ENCODE measurements around the gene KRT86. TPM values are rescaled to one million over a fixed set of nuclear protein-coding genes. Genes with fewer than 3 reads are reported as not detected.

The KRT86 gene
- total and polyA plus RNA-seq, 10 donors: 0.08 to 0.26 (median 0.13) TPM; not detected in 6

DNA sequence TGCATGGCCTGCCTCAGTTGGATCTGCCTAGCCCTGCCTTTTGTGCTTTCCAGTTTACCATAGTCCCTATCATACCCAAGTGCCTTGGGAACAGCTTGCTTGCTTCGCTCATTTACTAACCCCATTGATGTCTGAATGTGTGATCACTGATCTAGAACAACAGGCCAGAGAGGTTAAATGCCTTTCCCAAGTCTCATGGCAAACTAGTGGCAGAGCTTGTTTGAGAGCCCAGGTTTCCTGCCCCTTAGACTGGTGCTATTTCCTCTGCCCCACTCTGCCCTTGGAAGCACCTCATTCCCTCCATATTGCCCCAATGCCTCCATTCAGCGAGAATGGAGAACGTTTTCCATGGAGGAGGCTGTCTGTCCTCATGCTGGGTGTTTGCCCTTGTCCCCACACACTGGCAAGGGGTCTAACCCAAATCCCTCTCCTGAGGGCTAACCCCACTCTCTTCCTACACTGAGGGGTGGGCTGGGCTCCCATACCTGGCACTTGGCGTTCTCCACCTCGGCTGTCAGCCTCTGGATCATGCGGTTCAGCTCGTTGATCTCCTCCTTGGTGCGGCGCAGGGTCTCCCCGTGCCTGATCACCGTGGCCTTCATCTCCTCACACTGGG lies 21.6 kb upstream of the KRT86 start:
- intact Hi-C loops (cut with DNase I; ENCODE audit: low total_unique reads): no loop called here
- Histone ChIP-seq H3K4me1 (peaks cover 0 to 5% (median 0%) of the 10 kb centered on the region in 6 donors), H3K27me3 (replicated peaks in 1 of 7) (peaks cover 0 to 91% (median 25%) of the 10 kb centered on the region in 7 donors), H3K36me3 (no peaks in the 10 kb centered on the region), H3K27ac (no peak overlapping the region), H3K4me3 (no peak overlapping the region), H3K9me3 (no peaks in the 10 kb centered on the region)
- TF ChIP-seq POLR2A (IDR thresholded peaks at IDR 0.05) (no peak), POLR2AphosphoS5 (IDR thresholded peaks at IDR 0.05) (no peak), CTCF (IDR thresholded peaks at IDR 0.05 in 8 of 11, conservative IDR thresholded peaks at IDR 0.05 in 3 of 11) (no peak)
- 89 to 94% (median 91%) methylated on average over 11 of the region's 11 CpGs for WGBS, 5 donors
- peak; percentile 52 for DNase-seq

- TF ChIP-seq POLR2A (IDR thresholded peaks at IDR 0.05): no peak
- WGBS, 5 donors: 82 to 97% (median 87%) methylated on average over 13 to 14 of the region's 14 CpGs
- H3K27me3 ChIP-seq (replicated peaks in 1 of 7): peaks cover 0 to 91% (median 32%) of the 10 kb centered on the region in 7 donors
- H3K27ac ChIP-seq: no peak overlapping the region
- intact Hi-C loops (cut with DNase I; ENCODE audit: low total_unique reads): no loop called here
- H3K9me3 ChIP-seq: no peaks in the 10 kb centered on the region
- H3K36me3 ChIP-seq: no peaks in the 10 kb centered on the region
- peak; percentile 51 for DNase-seq
- H3K4me3 ChIP-seq: no peak overlapping the region
- H3K4me1 ChIP-seq: peaks cover 0 to 13% (median 5%) of the 10 kb centered on the region in 6 donors
Measured at GRCh38 chr12:52253391-52254179, 20.9 kb upstream of the KRT86 start.

- no peak overlapping the region for H3K27ac ChIP-seq
- no peak overlapping the region for H3K4me3 ChIP-seq
- H3K36me3 ChIP-seq: no peaks in the 10 kb centered on the region
- WGBS, 5 donors: 79 to 88% (median 87%) methylated on average over 10 of the region's 10 CpGs
- DNase-seq: peak; percentile 29
- TF ChIP-seq POLR2A (IDR thresholded peaks at IDR 0.05) (no peak), POLR2AphosphoS5 (IDR thresholded peaks at IDR 0.05) (no peak)
- intact Hi-C loops (cut with DNase I; ENCODE audit: low total_unique reads): no loop called here
- H3K9me3 ChIP-seq: no peaks in the 10 kb centered on the region
- peaks cover 0 to 91% (median 36%) of the 10 kb centered on the region in 7 donors for H3K27me3 ChIP-seq (replicated peaks in 1 of 7)
- peaks cover 0 to 21% (median 11%) of the 10 kb centered on the region in 6 donors for H3K4me1 ChIP-seq
Measured at GRCh38 chr12:52254180-52254964, 20.1 kb upstream of the KRT86 start.

DNA sequence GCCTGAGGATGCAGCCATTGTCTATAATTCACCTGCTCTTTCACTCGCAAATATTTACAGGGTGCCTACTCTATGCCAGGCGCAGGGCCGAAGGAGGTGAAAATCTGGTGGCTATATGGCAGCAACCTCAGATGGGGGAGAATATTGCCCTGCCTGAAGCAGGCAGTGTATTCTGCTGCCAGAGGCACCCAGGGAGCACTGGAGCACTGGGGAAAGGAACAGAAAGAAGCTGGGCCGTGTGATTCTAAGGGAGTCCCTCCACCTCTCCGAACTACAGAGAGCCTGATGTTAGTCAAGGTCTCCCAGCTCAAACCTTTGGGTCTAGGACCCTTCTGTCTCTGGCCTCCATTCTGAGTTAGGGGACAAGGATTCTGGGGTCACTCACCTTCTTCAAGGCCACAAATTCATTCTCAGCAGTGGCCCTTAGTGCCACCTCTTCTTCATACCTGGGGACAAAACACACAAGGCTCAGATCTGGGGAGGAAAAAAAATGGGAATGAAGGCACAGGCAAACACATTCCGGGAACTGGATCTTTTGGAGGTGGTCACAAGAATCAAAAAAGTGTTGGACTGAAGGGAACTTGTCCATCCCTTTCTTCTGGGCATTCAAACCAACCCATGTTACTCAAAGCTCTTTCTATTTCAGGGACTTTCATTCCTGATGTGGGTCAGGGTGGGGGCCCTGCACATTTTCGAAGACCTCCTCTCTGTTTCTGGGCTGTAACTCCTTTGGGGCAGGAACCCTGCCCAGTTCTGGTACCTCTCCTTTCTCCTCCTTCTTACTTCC lies 19.3 kb upstream of the KRT86 start:
- peak; percentile 30 for DNase-seq

More for the DNA sequence above, 19.3 kb upstream of the KRT86 start:
- TF ChIP-seq CTCF (IDR thresholded peaks at IDR 0.05 in 8 of 11, conservative IDR thresholded peaks at IDR 0.05 in 3 of 11): no peak
- no peak for TF ChIP-seq POLR2AphosphoS5 (IDR thresholded peaks at IDR 0.05)
- TF ChIP-seq POLR2A (IDR thresholded peaks at IDR 0.05): no peak
- WGBS, 5 donors: 66 to 87% (median 75%) methylated on average over 7 of the region's 7 CpGs
- peaks cover 0 to 91% (median 33%) of the 10 kb centered on the region in 7 donors for H3K27me3 ChIP-seq (replicated peaks in 1 of 7)
- no peak overlapping the region for H3K4me3 ChIP-seq
- no peaks in the 10 kb centered on the region for H3K36me3 ChIP-seq
- no peak overlapping the region for H3K27ac ChIP-seq
- H3K9me3 ChIP-seq: no peaks in the 10 kb centered on the region
- intact Hi-C loops (cut with DNase I; ENCODE audit: low total_unique reads): no loop called here
- H3K4me1 ChIP-seq: peaks cover 0 to 26% (median 16%) of the 10 kb centered on the region in 6 donors

Measured in spleen (tissue), 11 donors.